IPS DF 6.9 (cell line): ENCODE results near the gene FOXP1.

ENCODE experiments used
- DNase-seq: peaks from one replicate; pipeline ENCODE4 v3.0.0-alpha.2; 2013; ENCODE audit warnings: low read depth, low spot score
- H3K27ac ChIP-seq: one replicate; pipeline ENCODE4 v1.5.1; 2013; ENCODE audit warnings: low read length, control low read depth
- H3K27me3 ChIP-seq: 2 replicates; pipeline ENCODE4 v1.6.1; 2013; ENCODE audit warnings: mild to moderate bottlenecking, low read length; ENCODE audit not compliant: control insufficient read depth, insufficient read depth
- H3K36me3 ChIP-seq: 2 replicates; pipeline ENCODE4 v1.6.1; 2013; ENCODE audit warnings: low read length; ENCODE audit not compliant: control insufficient read depth, insufficient read depth
- H3K4me1 ChIP-seq: 2 replicates; pipeline ENCODE4 v1.6.1; 2013; ENCODE audit warnings: low read length; ENCODE audit not compliant: control insufficient read depth, insufficient read depth
- H3K4me3 ChIP-seq: 2 replicates; pipeline ENCODE4 v1.5.1; 2013; ENCODE audit warnings: mild to moderate bottlenecking, low read length
- H3K9me3 ChIP-seq: 2 replicates; pipeline ENCODE4 v1.6.1; 2013; ENCODE audit warnings: low read length, inconsistent platforms; ENCODE audit not compliant: control insufficient read depth, insufficient read depth
- WGBS: extraction: QIAGEN DNeasy Blood & Tissue Kit; methylation state at CpG from one replicate; pipeline ENCODE4 v1.1.7; 2013; ENCODE audit warnings: mixed read lengths, missing lambda C conversion rate; ENCODE audit not compliant: insufficient read length, insufficient coverage; 5-methylcytosine and 5-hydroxymethylcytosine counted together

Gene FOXP1

DNA sequence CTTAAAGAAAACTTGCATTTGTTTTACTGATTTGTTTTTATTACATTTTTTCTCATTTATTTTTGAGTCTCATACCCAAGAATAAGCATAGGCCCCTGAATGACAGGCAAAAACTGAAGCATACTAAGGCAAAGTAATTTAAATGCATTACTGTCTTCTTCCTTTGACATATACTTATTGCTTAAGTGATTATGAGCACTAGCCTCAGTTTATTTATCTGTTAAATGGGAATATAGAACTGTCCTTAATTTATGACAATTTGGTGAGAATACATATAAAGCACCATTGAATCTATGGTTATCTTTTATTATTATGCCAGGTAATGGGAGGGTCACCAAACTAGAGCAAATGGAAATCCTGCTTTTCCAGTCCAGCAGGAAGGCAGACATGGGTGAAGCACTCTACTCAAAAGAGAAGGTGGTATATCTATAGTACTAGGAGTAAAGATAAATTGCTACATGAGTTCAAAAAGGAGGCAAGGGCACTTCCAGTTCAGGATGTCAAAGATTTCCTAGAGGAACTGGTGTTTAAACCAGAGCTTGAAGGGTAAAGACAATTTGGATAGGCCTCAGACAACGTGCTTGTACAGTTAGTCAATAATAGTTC lies 435.0 kb downstream of the FOXP1 start:
- no peak for DNase-seq
- no peaks in the 10 kb centered on the region for H3K9me3 ChIP-seq
- no peaks in the 10 kb centered on the region for H3K27me3 ChIP-seq
- no CpG with 5 or more reads among the region's 1 CpG for WGBS
- peaks cover 5% of the 10 kb centered on the region for H3K4me1 ChIP-seq
- no peaks in the 10 kb centered on the region for H3K36me3 ChIP-seq
- no peak overlapping the region for H3K27ac ChIP-seq
- H3K4me3 ChIP-seq, result no peak overlapping the region

DNA sequence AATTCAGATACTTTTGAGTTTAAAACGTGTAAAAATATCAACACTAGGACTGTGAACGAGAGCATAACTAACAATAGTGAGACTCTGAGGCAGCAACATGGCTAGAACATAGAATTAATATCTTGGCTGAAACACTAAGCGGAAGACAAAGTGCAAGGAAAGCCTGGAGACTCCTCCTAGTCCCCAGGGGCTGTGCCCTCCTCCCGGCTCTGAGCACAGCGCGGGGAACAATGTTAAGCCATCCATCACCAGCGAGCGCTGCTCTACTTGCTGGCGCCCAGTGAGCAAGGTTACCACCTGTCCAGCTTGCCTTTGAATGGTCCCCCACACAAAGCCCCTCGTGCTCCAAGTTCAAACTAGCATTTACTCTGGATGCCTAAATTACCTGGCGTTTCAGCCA lies 436.9 kb downstream of the FOXP1 start:
- H3K27ac ChIP-seq, result no peak overlapping the region
- no peak overlapping the region for H3K4me3 ChIP-seq
- no peak for DNase-seq
- no peaks in the 10 kb centered on the region for H3K36me3 ChIP-seq
- H3K27me3 ChIP-seq, result no peaks in the 10 kb centered on the region
- WGBS, result no CpG with 5 or more reads among the region's 11 CpGs
- H3K9me3 ChIP-seq, result no peaks in the 10 kb centered on the region
- peaks cover 3% of the 10 kb centered on the region for H3K4me1 ChIP-seq

DNA sequence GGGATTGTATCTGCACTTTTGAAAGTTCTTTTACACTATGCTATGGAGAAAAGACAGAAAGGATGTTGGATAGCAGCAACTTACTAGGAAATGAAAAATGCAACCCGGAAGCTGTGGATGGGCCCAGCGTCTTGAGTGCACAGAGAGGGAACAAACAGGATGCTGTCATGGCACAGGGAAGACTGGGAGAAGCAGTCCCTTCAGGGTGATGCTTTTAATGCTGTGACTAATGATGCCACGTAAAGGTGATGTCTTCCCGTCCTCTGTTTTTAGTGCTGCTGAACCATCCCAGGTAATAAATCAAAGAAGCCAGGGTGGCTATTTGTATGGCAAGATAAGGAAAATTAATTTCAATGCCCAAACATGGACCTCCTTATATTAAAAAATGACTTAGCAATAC lies 437.6 kb downstream of the FOXP1 start:
- Histone ChIP-seq H3K4me3 (no peak overlapping the region), H3K4me1 (peaks cover 1% of the 10 kb centered on the region; the same call in 1 of the 2 replicates), H3K27me3 (no peaks in the 10 kb centered on the region), H3K36me3 (no peaks in the 10 kb centered on the region), H3K27ac (no peak overlapping the region), H3K9me3 (no peaks in the 10 kb centered on the region)
- no CpG with 5 or more reads among the region's 4 CpGs for WGBS
- no peak for DNase-seq

DNA sequence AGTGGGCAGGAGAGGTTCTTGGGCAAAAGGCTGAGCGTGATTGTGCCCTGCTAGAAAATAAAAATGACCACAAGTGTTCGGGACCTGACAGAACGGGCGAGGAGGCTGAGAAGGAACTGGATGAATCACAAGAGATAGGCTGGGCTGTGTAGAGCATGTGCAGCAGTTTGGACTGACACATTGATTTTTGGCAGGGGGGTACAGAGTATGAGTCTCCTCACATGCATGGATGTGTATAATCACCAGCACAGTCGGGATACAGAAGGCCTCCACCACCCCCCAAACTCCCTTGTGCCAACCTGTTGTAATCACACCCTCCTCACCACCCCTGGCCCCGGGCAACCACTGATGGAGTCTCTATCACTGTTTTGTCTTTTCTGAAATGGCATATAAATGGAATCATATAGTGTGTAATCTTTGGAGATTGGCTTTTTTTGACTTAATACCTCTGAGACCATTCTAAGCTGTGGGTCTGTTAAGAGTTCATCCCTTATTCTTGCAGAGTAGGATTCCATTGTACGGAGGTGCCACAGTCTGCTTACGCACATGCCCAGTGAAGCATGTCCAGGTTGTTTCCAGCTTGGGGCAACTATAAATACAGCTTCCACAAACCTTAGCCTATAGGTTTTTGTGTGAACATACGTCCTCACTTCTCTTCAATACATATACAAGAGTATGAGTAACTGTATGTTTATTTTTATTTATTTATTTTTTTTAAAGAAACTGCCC lies 438.8 kb downstream of the FOXP1 start:
- H3K4me1 ChIP-seq, result peaks cover 1% of the 10 kb centered on the region; the same call in 1 of the 2 replicates
- H3K27me3 ChIP-seq, result no peaks in the 10 kb centered on the region
- H3K36me3 ChIP-seq, result no peaks in the 10 kb centered on the region
- H3K9me3 ChIP-seq, result no peaks in the 10 kb centered on the region
- no peak for DNase-seq
- no peak overlapping the region for H3K4me3 ChIP-seq
- no CpG with 5 or more reads among the region's 9 CpGs for WGBS
- no peak overlapping the region for H3K27ac ChIP-seq

DNA sequence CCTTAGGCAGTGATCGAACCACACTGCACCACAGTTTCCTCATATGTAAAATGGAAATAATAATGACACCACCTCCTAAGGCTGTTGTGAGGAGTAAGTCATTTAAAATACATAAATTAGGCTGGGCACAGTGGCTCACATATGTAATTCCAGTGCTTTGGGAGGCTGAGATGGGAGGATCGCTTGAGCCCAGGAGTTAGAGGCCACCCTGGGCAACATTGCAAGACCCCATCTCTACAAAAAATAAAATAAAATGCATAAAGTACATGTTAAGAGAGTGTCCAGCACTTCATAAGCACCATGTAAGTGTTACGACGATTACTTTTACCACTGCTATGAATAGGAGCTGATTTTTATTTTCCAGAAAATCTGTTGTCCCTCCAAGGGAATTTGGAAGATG lies 440.0 kb downstream of the FOXP1 start:
- Histone ChIP-seq H3K27ac (no peak overlapping the region), H3K27me3 (no peaks in the 10 kb centered on the region), H3K36me3 (no peaks in the 10 kb centered on the region), H3K4me3 (no peak overlapping the region), H3K4me1 (peaks cover 1% of the 10 kb centered on the region; the same call in 1 of the 2 replicates), H3K9me3 (no peaks in the 10 kb centered on the region)
- no CpG with 5 or more reads among the region's 4 CpGs for WGBS
- DNase-seq, result no peak

DNA sequence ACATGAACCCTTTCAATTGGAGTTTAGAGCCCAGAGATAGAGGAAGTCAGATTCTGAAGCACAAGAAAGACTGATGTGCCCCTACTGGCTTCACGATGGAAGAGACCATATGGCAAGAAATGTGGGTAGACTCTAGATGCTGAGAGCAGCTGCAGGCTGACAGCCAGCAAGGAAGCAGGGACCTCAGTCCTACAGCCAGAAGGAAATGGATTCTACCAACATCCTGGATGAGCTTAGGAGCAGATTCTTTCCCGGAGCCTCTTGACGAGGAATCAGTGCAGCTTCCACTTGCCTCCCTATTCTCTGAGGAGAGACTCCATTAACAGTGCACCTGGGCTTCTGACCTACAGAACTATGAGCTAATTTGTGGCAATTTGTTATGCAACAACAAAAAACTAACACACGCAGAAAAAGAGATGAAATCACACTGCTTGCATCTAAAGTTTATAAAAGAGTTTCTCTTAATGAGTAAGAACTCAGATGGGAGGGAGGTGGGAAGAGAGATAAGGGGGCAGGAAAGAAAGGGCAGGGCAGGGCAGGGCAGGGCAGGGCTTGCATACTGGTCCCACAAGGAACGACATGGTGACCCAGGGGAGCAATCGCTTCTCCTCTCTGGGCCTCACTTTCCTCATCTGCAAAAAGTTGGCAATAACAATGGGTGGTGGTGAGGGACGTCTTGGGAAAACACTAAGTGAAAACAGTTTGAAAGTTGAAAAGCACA lies 440.9 kb downstream of the FOXP1 start:
- Histone ChIP-seq H3K27me3 (no peaks in the 10 kb centered on the region), H3K36me3 (no peaks in the 10 kb centered on the region), H3K4me1 (peaks cover 1% of the 10 kb centered on the region; the same call in 1 of the 2 replicates), H3K4me3 (no peak overlapping the region), H3K27ac (no peak overlapping the region), H3K9me3 (no peaks in the 10 kb centered on the region)
- no CpG with 5 or more reads among the region's 7 CpGs for WGBS
- peak; percentile 52 for DNase-seq

DNA sequence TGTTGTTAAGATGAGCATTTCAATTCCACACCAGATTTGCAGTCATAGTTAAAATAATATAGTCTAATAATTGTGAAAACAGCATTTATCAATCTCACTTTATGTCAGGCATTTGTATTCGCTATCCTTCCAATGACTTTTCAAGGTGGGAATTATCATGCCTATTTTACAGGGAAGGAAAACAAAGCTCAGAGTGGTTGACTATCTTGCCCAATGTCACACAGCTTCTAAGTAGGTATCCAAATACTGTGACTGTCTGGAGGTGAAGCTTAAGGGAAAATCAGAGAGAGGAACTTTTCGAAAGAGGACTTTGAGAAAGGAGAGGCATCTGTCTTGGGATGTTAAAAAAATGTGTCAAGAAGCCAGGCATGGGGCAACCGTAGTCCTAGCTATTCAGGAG lies 443.1 kb downstream of the FOXP1 start:
- Histone ChIP-seq H3K27ac (no peak overlapping the region), H3K27me3 (no peaks in the 10 kb centered on the region), H3K36me3 (no peaks in the 10 kb centered on the region), H3K4me3 (no peak overlapping the region), H3K4me1 (no peaks in the 10 kb centered on the region), H3K9me3 (no peaks in the 10 kb centered on the region)
- no CpG with 5 or more reads among the region's 3 CpGs for WGBS
- DNase-seq, result no peak

DNA sequence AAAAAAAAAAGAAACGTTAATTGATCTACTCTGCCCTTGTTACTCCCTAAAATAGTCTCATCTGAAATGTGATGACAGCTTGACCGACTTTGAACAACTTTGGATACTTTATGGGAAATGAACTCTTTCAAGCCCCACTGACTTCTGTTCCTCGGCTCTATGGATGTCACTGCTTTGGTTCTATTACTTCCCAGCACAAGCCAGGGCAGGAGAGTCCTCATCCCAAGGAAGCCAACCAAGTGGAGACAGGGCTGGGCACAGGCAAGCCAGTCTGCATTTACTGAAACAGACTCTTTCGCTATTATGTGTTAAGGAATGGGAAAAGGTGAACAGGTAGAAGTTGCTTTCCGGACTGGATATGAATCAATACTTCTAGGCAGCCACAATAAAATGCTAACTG lies 444.0 kb downstream of the FOXP1 start:
- DNase-seq, result no peak
- H3K4me3 ChIP-seq, result no peak overlapping the region
- no peaks in the 10 kb centered on the region for H3K4me1 ChIP-seq
- no peaks in the 10 kb centered on the region for H3K27me3 ChIP-seq
- no peak overlapping the region for H3K27ac ChIP-seq
- WGBS, result no CpG with 5 or more reads among the region's 5 CpGs
- H3K36me3 ChIP-seq, result no peaks in the 10 kb centered on the region
- no peaks in the 10 kb centered on the region for H3K9me3 ChIP-seq

DNA sequence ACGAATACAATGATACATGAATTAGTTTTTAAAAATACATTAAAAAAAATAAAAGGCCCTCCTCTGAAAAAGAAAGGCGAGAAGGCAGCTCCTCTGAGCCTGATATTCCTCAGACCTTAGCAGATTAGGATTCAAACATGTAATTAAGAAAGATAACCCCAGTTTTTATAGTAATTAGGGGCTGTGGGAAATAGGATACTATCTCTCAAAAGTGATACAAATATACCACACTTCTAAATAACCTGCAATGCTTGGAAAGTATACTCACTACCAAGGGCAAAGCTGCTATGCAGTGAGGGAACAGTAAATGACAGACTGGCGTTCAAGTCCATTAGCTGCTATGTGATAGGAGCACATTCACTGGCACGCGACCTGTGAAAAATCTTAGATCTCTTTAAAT lies 445.1 kb downstream of the FOXP1 start:
- no peaks in the 10 kb centered on the region for H3K36me3 ChIP-seq
- no CpG with 5 or more reads among the region's 5 CpGs for WGBS
- H3K9me3 ChIP-seq, result no peaks in the 10 kb centered on the region
- no peak overlapping the region for H3K4me3 ChIP-seq
- no peak overlapping the region for H3K27ac ChIP-seq
- no peaks in the 10 kb centered on the region for H3K27me3 ChIP-seq
- DNase-seq, result no peak
- peaks cover 2% of the 10 kb centered on the region; the same call in 1 of the 2 replicates for H3K4me1 ChIP-seq

DNA sequence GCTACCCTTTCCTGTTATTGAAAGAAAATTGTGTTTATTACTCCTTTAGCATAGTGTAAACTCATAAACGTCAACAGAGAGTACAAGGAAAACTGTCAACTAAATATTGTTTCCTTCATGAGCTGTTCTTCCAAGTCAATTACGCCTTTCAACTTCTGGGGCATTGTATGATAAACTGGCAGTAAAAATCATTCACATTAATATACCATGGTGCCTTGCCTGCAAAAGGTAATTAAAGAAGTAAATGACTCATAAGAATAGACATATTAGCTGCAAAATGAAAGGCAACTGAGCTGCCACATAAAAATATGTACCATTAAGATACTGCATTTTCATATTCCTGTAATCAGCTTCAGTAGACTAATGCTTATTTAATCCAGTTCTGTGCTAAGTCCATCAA lies 447.3 kb downstream of the FOXP1 start:
- Histone ChIP-seq H3K27ac (no peak overlapping the region), H3K27me3 (no peaks in the 10 kb centered on the region), H3K36me3 (no peaks in the 10 kb centered on the region), H3K4me1 (peaks cover 2% of the 10 kb centered on the region; the same call in 1 of the 2 replicates), H3K4me3 (no peak overlapping the region), H3K9me3 (no peaks in the 10 kb centered on the region)
- DNase-seq, result no peak
- WGBS, result no CpG with 5 or more reads among the region's 2 CpGs
